Mesenchymal stem cell (in vitro differentiated cells and primary cell): ENCODE results near the gene CD248.

Source experiments
- DNase-seq: peaks from one replicate; pipeline ENCODE4 v3.0.0-alpha.2; 2013
- H2AFZ ChIP-seq: one replicate; pipeline ENCODE4 v1.6.1; 2013; ENCODE audit warnings: low read depth, mild to moderate bottlenecking, control low read depth, inconsistent platforms, low read length, moderate library complexity
- H2AK5ac ChIP-seq: 2 replicates; pipeline ENCODE4 v1.6.1; 2013; ENCODE audit warnings: low read length, moderate library complexity, mild to moderate bottlenecking, inconsistent platforms; ENCODE audit not compliant: severe bottlenecking
- H2BK120ac ChIP-seq: one replicate; pipeline ENCODE4 v1.6.1; 2013; ENCODE audit warnings: low read depth, mild to moderate bottlenecking, inconsistent platforms, low read length, moderate library complexity
- H2BK12ac ChIP-seq, 2 experiments: one replicate each; pipeline ENCODE4 v1.6.1; 2013; ENCODE audit warnings: inconsistent platforms in 2 of 2, low read length in 2 of 2, mild to moderate bottlenecking in 2 of 2, moderate library complexity in 2 of 2, control low read depth in 1 of 2
- H2BK15ac ChIP-seq: one replicate; pipeline ENCODE4 v1.6.1; 2013; ENCODE audit warnings: mild to moderate bottlenecking, low read depth, inconsistent platforms; ENCODE audit not compliant: poor library complexity, severe bottlenecking
- H2BK5ac ChIP-seq: 2 replicates; pipeline ENCODE4 v1.6.1; 2013; ENCODE audit warnings: low read depth, mild to moderate bottlenecking, low read length, control low read depth, inconsistent platforms; ENCODE audit not compliant: poor library complexity, severe bottlenecking
- H3K14ac ChIP-seq, 2 experiments: one replicate each; pipeline ENCODE4 v1.6.1; 2013; ENCODE audit warnings: inconsistent platforms in 2 of 2, low read length in 2 of 2, control low read depth in 1 of 2, mild to moderate bottlenecking in 1 of 2, moderate library complexity in 1 of 2
- H3K18ac ChIP-seq, 2 experiments: one replicate each; pipeline ENCODE4 v1.6.1; 2013; ENCODE audit warnings: inconsistent platforms in 2 of 2, low read length in 2 of 2, control low read depth in 1 of 2, low read depth in 1 of 2, mild to moderate bottlenecking in 1 of 2
- H3K23ac ChIP-seq, 2 experiments: one replicate each; pipeline ENCODE4 v1.6.1; 2013; ENCODE audit warnings: inconsistent platforms in 2 of 2, low read length in 2 of 2, mild to moderate bottlenecking in 2 of 2, moderate library complexity in 2 of 2, control low read depth in 1 of 2
- H3K27ac ChIP-seq: 2 replicates; pipeline ENCODE4 v1.5.1; 2013; ENCODE audit warnings: mild to moderate bottlenecking, moderate library complexity, low read length, control low read depth, inconsistent platforms; ENCODE audit not compliant: poor library complexity, severe bottlenecking
- H3K27me3 ChIP-seq, 2 experiments: 2 replicates each; pipeline versions ENCODE4 v1.6.1 to v1.7.0; 2013; ENCODE audit warnings: low read length in 2 of 2, mild to moderate bottlenecking in 2 of 2, moderate library complexity in 2 of 2, control low read depth in 1 of 2, inconsistent platforms in 1 of 2; ENCODE audit not compliant: control insufficient read depth in 1 of 2, insufficient read depth in 1 of 2
- H3K36me3 ChIP-seq, 2 experiments: 2 replicates each; pipeline versions ENCODE4 v1.6.1 to v1.7.0; 2013; ENCODE audit warnings: low read length in 2 of 2, control low read depth in 1 of 2, inconsistent platforms in 1 of 2, low read depth in 1 of 2, mild to moderate bottlenecking in 1 of 2; ENCODE audit not compliant: insufficient read depth in 2 of 2, control insufficient read depth in 1 of 2
- H3K4ac ChIP-seq, 2 experiments: one replicate each; pipeline ENCODE4 v1.6.1; 2013; ENCODE audit warnings: inconsistent platforms in 2 of 2, low read length in 2 of 2, mild to moderate bottlenecking in 2 of 2, moderate library complexity in 2 of 2, control low read depth in 1 of 2, low read depth in 1 of 2
- H3K4me1 ChIP-seq: 2 replicates; pipeline ENCODE4 v1.6.1; 2013; ENCODE audit warnings: low read depth, low read length, control low read depth; ENCODE audit not compliant: control insufficient read depth, insufficient read depth
- H3K4me2 ChIP-seq: 2 replicates; pipeline ENCODE4 v1.6.1; 2013; ENCODE audit warnings: low read length, mild to moderate bottlenecking, inconsistent platforms; ENCODE audit not compliant: poor library complexity, severe bottlenecking
- H3K4me3 ChIP-seq, 2 experiments: 2 replicates each; pipeline versions ENCODE4 v1.5.1 to v1.7.0; 2013; ENCODE audit warnings: low read length in 2 of 2, mild to moderate bottlenecking in 2 of 2, control low read depth in 1 of 2, low read depth in 1 of 2; ENCODE audit not compliant: insufficient read depth in 1 of 2
- H3K79me1 ChIP-seq: replicated peaks from 2 replicates; pipeline ENCODE4 v1.6.1; 2013; ENCODE audit warnings: mild to moderate bottlenecking, control low read depth, low read length, inconsistent platforms; ENCODE audit not compliant: poor library complexity, severe bottlenecking
- H3K9ac ChIP-seq: 2 replicates; pipeline ENCODE4 v1.7.0; 2013; ENCODE audit warnings: mild to moderate bottlenecking, low read length, moderate library complexity
- H3K9me3 ChIP-seq: 2 replicates; pipeline ENCODE4 v1.7.0; 2013; ENCODE audit warnings: mild to moderate bottlenecking, low read length; ENCODE audit not compliant: control insufficient read depth
- H4K8ac ChIP-seq: one replicate; pipeline ENCODE4 v1.6.1; 2013; ENCODE audit warnings: inconsistent platforms, mild to moderate bottlenecking, low read length, moderate library complexity
- H4K91ac ChIP-seq: one replicate; pipeline ENCODE4 v1.6.1; 2013; ENCODE audit warnings: mild to moderate bottlenecking, low read length, inconsistent platforms
- WGBS: methylation state at CpG from one replicate; pipeline ENCODE4 v1.1.7; 2013; ENCODE audit warnings: mixed read lengths; 5-methylcytosine and 5-hydroxymethylcytosine counted together

The CD248 gene

GRCh38 chr11:66266378-66267038 lies 50.3 kb downstream of the CD248 start:
- H3K9me3 ChIP-seq: no peaks in the 10 kb centered on the region
- H3K4ac ChIP-seq: no peak overlapping the region
- WGBS: 94% methylated on average over 20 of the region's 20 CpGs
- no peak overlapping the region for H3K27ac ChIP-seq
- H2BK12ac ChIP-seq: peak overlapping the region in 1 of 2 experiments; percentile 40
- no peak overlapping the region for H2AK5ac ChIP-seq
- no peak overlapping the region for H2BK120ac ChIP-seq
- peaks cover 22% of the 10 kb centered on the region for H3K79me1 ChIP-seq
- peak overlapping the region; percentile 98 for H3K9ac ChIP-seq
- peak overlapping the region; percentile 12 for H2BK15ac ChIP-seq
- H3K18ac ChIP-seq: no peak overlapping the region
- no peak overlapping the region for H3K4me2 ChIP-seq
- no peaks in the 10 kb centered on the region for H3K27me3 ChIP-seq
- H4K91ac ChIP-seq: peak overlapping the region; percentile 59
- H3K14ac ChIP-seq: no peak overlapping the region
- H3K36me3 ChIP-seq: peaks cover 55 to 64% of the 10 kb centered on the region in 2 experiments
- peaks cover 11% of the 10 kb centered on the region for H3K4me1 ChIP-seq
- H4K8ac ChIP-seq: peak overlapping the region; percentile 27
- no peak overlapping the region for H2BK5ac ChIP-seq
- peak overlapping the region in 1 of 2 experiments; percentile 97 for H3K4me3 ChIP-seq
- no peak for DNase-seq
- no peak overlapping the region for H2AFZ ChIP-seq
- H3K23ac ChIP-seq: no peak overlapping the region

- no peak for DNase-seq
- Histone ChIP-seq H2BK120ac (no peak overlapping the region), H3K79me1 (peaks cover 27% of the 10 kb centered on the region), H3K4me1 (peaks cover 11% of the 10 kb centered on the region), H2AFZ (no peak overlapping the region), H3K27me3 (no peaks in the 10 kb centered on the region), H2BK15ac (peak overlapping the region; percentile 31), H3K27ac (no peak overlapping the region), H4K91ac (peak overlapping the region; percentile 43), H3K4ac (no peak overlapping the region), H3K36me3 (peaks cover 61 to 68% of the 10 kb centered on the region in 2 experiments), H4K8ac (no peak overlapping the region), H3K4me3 (no peak overlapping the region), H2BK5ac (no peak overlapping the region), H3K14ac (no peak overlapping the region), H3K9ac (no peak overlapping the region), H3K9me3 (no peaks in the 10 kb centered on the region), H3K4me2 (no peak overlapping the region), H2BK12ac (no peak overlapping the region), H3K23ac (no peak overlapping the region), H3K18ac (no peak overlapping the region), H2AK5ac (no peak overlapping the region)
- 97% methylated on average over 22 of the region's 26 CpGs for WGBS
Observed at GRCh38 chr11:66265531-66266377, 51.1 kb downstream of the CD248 start.

- H3K36me3 ChIP-seq: peaks cover 61 to 71% of the 10 kb centered on the region in 2 experiments
- no peak overlapping the region for H3K14ac ChIP-seq
- no peak overlapping the region for H3K9ac ChIP-seq
- H3K79me1 ChIP-seq: peaks cover 30% of the 10 kb centered on the region
- no peak overlapping the region for H4K91ac ChIP-seq
- H2AFZ ChIP-seq: no peak overlapping the region
- H4K8ac ChIP-seq: no peak overlapping the region
- no peak overlapping the region for H3K4me3 ChIP-seq
- WGBS: 80% methylated on average over 5 of the region's 12 CpGs
- no peak overlapping the region for H3K27ac ChIP-seq
- no peaks in the 10 kb centered on the region for H3K27me3 ChIP-seq
- H3K4ac ChIP-seq: no peak overlapping the region
- no peak for DNase-seq
- H3K23ac ChIP-seq: no peak overlapping the region
- no peak overlapping the region for H2BK120ac ChIP-seq
- H3K9me3 ChIP-seq: no peaks in the 10 kb centered on the region
- no peak overlapping the region for H3K4me2 ChIP-seq
- H3K18ac ChIP-seq: no peak overlapping the region
- H2BK15ac ChIP-seq: no peak overlapping the region
- H2AK5ac ChIP-seq: no peak overlapping the region
- H3K4me1 ChIP-seq: peaks cover 11% of the 10 kb centered on the region
- H2BK12ac ChIP-seq: no peak overlapping the region
- H2BK5ac ChIP-seq: no peak overlapping the region
Observed at GRCh38 chr11:66264914-66265313, 51.9 kb downstream of the CD248 start.
